ENCODE data around the gene PRPH.

- no peak for TF ChIP-seq EZH2phosphoT487 (IDR thresholded peaks at IDR 0.05; ENCODE audit: low read length)
- TF ChIP-seq CTCF (IDR thresholded peaks at IDR 0.05; ENCODE audit: low read length): no peak
These were observed 33.9 kb downstream of the PRPH start for GRCh38 chr12:49328816-49329215.

All from MM.1S (cell line).